KOPT-K1 (cell line): ENCODE data around the gene ANKHD1.
A peak's percentile ranks its signal among the peaks of the same experiment; 100 is the strongest.
"Not testable (repeated sequence)": the region's sequence is repeated elsewhere in the genome, so short reads cannot be mapped to it uniquely, and the experiment has no call there.

Experiments
- H3K27ac ChIP-seq: fragments of 200-600 bp; sonication (generic); 2 replicates; pipeline ENCODE4 v1.5.1; 2016; ENCODE audit warnings: antibody characterized with exemption, mild to moderate bottlenecking, low read depth, low read length; ENCODE audit not compliant: poor library complexity, severe bottlenecking
- H3K36me3 ChIP-seq: fragments of 200-600 bp; sonication (generic); 2 replicates; pipeline ENCODE4 v1.5.1; 2017; ENCODE audit warnings: antibody characterized with exemption, mild to moderate bottlenecking, low read length, moderate library complexity; ENCODE audit not compliant: insufficient read depth
- H3K9me3 ChIP-seq: fragments of 200-600 bp; sonication (generic); 2 replicates; pipeline ENCODE4 v1.5.1; 2017; ENCODE audit warnings: antibody characterized with exemption, low read length, mild to moderate bottlenecking; ENCODE audit not compliant: insufficient read depth, poor library complexity, severe bottlenecking

Gene ANKHD1

GRCh38 chr5:140398379-140398811 lies 3.2 kb upstream of the ANKHD1 start:
- no peaks in the 10 kb centered on the region for H3K36me3 ChIP-seq
- no peaks in the 10 kb centered on the region for H3K9me3 ChIP-seq
- H3K27ac ChIP-seq, result no peak overlapping the region

GRCh38 chr5:140399979-140400729 lies 1.5 kb upstream of the ANKHD1 start:
- peak overlapping the region; percentile 87 for H3K27ac ChIP-seq

DNA sequence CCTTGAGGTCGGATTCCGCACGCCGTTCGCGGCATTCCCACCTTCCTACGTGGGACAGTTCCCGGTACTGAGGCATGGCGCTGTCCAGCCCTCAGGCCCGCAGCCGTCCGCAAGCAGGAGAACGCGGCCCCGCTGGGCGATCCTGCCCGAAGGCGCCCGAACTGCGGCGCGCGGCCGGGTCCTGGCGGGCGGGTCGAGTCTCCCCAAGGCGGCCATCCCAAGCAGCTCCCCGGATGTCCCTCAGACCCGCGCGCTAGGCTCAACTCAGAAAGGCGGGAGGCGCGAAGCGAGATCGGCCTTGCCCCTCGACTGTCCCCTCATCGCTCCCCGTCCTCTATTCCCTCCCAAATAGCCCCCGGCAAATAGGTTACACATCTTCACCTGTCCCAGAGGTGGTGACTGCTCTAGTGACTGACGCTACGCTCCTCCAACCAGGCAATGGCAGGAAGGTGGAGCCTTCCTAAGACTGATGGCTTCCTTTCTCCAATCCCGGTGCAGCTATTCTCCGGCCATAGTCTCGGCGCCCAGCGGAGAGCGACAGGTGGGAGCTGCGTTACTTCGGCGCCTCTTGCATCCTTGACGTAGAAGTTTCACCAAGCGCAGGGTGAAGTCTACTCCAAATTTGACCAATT lies 787 bp upstream of the ANKHD1 start:
- Histone ChIP-seq H3K27ac (peak overlapping the region; percentile 87), H3K36me3 (peaks cover 23% of the 10 kb centered on the region), H3K9me3 (no peaks in the 10 kb centered on the region)

More at GRCh38 chr5:140399979-140400729, 1.5 kb upstream of the ANKHD1 start:
- Histone ChIP-seq H3K36me3 (peaks cover 16% of the 10 kb centered on the region), H3K9me3 (no peaks in the 10 kb centered on the region)

DNA sequence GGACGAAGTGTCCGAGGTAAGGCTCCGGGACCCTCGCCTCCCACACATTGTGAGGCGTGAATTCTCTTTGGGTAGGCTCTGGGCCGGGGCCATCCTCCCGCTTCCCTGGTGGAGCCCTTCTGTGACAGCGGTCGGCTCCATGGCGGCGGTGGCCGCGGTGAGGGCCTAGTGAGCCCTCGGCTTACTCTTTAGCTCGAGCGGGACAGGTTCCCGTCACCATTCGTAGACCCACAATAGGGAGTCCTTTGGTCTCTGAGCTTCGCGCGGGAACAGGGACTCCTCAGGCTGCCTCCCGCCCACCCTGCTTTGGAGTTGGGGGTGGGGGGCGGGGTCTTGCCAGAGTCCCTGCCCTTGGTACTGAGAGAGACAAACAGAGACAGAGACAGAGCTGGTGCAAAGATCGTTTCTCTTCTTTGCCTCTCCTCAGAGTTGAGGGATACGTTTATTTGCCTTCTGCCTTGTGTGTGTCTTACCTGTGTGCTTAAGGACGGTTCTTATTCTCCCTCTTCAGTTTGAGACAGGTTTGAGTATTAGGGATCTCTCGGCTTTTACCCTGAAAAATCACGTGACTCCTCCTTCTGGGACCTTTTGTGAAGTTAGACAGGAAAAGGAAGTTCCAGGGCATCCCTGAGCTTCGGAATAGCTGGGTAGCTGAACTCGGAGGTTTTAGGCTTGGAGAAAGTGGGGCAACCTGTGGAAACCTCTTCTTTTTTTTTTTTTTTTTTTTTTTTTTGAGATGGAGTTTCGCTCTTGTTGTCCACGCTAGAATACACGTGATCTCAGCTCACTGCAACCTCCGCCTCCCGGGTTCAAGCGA lies 833 bp downstream of the ANKHD1 start:
- Histone ChIP-seq H3K36me3 (peaks cover 37% of the 10 kb centered on the region), H3K27ac (peak overlapping the region; percentile 87), H3K9me3 (no peaks in the 10 kb centered on the region)

DNA sequence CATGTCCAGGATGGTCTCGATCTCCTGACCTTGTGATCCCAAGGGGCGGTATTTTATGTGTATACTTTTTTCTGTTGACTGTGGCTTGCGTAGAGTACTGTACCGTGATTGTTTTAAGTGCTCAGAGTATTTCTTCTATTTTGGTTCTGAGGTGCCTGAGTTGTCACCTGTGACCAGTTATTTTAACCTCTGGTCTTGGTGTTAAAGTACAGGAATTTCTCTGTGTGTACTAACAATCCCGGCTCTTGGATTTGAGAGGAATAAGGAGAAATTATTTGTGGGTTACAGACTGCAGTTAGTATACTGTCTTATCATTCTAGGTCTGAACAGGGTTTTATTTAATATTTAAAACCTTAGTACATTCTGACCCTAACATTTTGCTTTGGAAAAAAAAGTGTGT lies 2.0 kb downstream of the ANKHD1 start:
- Histone ChIP-seq H3K27ac (no peak overlapping the region), H3K36me3 (peaks cover 44% of the 10 kb centered on the region)

GRCh38 chr5:140408750-140409241 lies 7.2 kb downstream of the ANKHD1 start:
- H3K9me3 ChIP-seq, result no peaks in the 10 kb centered on the region
- H3K36me3 ChIP-seq, result peaks cover 70% of the 10 kb centered on the region
- no peak overlapping the region for H3K27ac ChIP-seq

More for the DNA sequence above, 2.0 kb downstream of the ANKHD1 start:
- no peaks in the 10 kb centered on the region for H3K9me3 ChIP-seq

GRCh38 chr5:140413230-140413629 lies 11.6 kb downstream of the ANKHD1 start:
- H3K27ac ChIP-seq, result no peak overlapping the region
- H3K36me3 ChIP-seq, result peaks cover 50% of the 10 kb centered on the region
- H3K9me3 ChIP-seq, result no peaks in the 10 kb centered on the region

DNA sequence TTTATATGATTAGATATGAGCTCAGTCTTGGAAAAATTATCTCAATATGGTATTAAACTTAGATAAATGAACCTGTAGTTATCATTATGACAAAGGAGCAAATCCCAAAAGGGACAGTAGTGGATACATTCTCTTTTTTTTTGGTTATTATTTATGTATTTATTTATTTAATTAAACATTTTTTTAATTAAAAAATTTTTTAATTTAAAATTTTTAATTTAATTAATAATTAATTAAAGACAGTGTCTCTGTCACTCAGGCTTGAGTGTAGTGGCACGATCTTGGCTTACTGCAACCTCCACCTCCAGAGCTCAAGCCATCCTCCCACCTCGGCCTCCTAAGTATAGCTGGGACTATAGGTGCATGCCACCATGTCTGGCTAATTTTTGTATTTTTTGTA lies 15.6 kb downstream of the ANKHD1 start:
- peaks cover 46% of the 10 kb centered on the region for H3K36me3 ChIP-seq
- H3K9me3 ChIP-seq, result no peaks in the 10 kb centered on the region
- H3K27ac ChIP-seq, result no peak overlapping the region

DNA sequence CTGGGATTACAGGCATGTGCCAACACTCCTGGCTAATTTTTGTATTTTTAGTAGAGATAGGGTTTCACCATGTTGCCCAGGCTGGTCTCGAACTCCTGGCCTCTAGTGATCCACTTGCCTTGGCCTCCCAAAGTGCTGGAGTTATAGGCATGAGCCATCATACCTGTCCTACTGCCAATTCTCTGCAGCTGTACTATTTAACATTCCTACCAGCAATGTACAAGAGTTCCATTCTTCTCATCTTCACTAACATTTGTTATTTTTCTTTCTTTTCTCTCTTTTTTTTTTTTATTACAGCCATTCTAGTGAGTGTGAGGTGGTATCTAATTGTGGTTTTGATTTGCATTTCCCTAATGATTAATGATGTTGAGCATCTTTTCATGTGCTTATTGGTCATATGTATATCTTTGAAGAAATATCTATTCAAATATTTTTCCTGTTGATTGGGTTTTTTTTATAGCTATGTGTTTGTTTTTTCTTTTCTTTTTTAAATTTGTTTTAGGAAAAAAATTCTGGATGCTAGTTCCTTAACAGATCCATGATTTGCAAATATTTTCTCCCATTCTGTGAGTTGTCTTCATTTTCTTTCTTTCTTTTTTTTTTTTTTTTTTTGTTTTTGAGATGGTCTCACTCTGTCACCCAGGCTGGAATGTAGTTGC lies 17.4 kb downstream of the ANKHD1 start:
- H3K36me3 ChIP-seq, result peaks cover 34% of the 10 kb centered on the region
- H3K9me3 ChIP-seq, result no peaks in the 10 kb centered on the region
- no peak overlapping the region for H3K27ac ChIP-seq

DNA sequence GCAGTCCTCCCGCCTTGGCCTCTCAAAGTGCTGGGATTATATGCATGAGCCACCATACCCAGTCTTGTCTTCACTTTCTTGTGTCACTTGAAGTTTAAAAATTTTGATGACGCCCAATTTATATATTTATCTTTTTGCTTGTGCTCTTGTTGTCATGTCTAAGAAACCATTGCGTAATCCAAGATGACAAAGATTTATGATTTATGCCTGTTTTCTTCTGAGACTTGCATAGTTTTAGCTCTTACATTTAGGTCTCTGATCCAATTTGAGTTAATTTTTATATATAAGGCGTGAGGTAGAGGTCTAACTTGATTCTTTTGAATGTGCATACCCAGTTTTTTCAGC lies 18.6 kb downstream of the ANKHD1 start:
- Histone ChIP-seq H3K27ac (no peak overlapping the region), H3K9me3 (no peaks in the 10 kb centered on the region), H3K36me3 (peaks cover 22% of the 10 kb centered on the region)

DNA sequence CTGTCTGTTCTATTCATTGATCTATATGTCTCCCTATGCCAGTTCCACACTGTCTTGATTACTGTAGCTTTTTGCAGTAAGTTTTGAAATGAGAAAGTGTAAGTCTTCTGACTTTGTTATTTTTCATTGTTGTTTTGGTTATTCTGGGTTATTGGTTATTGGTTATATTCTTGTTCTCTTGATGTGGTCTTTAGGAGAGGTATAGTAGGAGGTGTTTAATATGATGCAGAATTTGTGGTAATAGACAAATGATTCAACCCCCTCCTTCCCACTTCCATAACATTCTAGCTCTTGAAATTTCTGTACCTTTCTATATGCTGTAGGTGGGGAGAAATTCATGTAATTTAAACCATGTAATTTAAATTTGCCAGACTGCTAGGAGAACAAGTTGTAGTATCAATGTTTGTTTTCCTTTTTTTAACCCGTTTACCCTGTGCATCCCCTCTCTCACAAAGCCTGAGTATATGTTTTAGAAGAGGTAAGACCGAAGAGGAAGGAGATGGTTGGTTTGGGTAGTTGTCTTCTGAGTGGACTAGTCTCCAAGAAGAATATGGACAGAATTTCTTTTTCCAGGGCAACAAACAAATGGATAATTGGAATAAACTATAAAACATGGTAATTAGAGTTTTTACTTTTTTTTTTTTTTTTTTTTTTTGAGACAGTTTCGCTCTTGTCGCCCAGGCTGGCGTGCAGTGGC lies 19.2 kb downstream of the ANKHD1 start:
- peaks cover 23% of the 10 kb centered on the region for H3K36me3 ChIP-seq
- no peaks in the 10 kb centered on the region for H3K9me3 ChIP-seq
- H3K27ac ChIP-seq, result no peak overlapping the region

GRCh38 chr5:140421375-140421774 lies 19.7 kb downstream of the ANKHD1 start:
- H3K36me3 ChIP-seq, result peaks cover 22% of the 10 kb centered on the region
- H3K9me3 ChIP-seq, result not testable (repeated sequence)

GRCh38 chr5:140423609-140424008 lies 22.0 kb downstream of the ANKHD1 start:
- Histone ChIP-seq H3K9me3 (no peaks in the 10 kb centered on the region), H3K27ac (no peak overlapping the region), H3K36me3 (peaks cover 22% of the 10 kb centered on the region)

More at GRCh38 chr5:140421375-140421774, 19.7 kb downstream of the ANKHD1 start:
- H3K27ac ChIP-seq, result not testable (repeated sequence)

GRCh38 chr5:140424135-140424534 lies 22.5 kb downstream of the ANKHD1 start:
- no peak overlapping the region for H3K27ac ChIP-seq
- no peaks in the 10 kb centered on the region for H3K9me3 ChIP-seq
- peaks cover 22% of the 10 kb centered on the region for H3K36me3 ChIP-seq
